Astrocyte of the spinal cord (primary cell): Measurements from ENCODE around the gene PFKL.

Experiments used
- DNase-seq: peaks from one replicate; pipeline ENCODE4 v3.0.0; 2011; ENCODE audit warnings: low read depth, low spot score
- H3K4me3 ChIP-seq: 2 replicates; pipeline ENCODE4 v1.5.1; 2011; ENCODE audit warnings: low read depth, mild to moderate bottlenecking, low read length, moderate library complexity
- CTCF ChIP-seq: IDR thresholded peaks from 2 replicates; pipeline ENCODE4 v1.5.1; 2012; ENCODE audit warnings: low read depth, mild to moderate bottlenecking, low read length, inconsistent platforms
- in situ Hi-C: cut with HindIII; loops from 2 replicates; pipeline ENCODE4 v1.10.0; 2017; ENCODE audit warnings: low sequenced_read_pairs

The PFKL gene

DNA sequence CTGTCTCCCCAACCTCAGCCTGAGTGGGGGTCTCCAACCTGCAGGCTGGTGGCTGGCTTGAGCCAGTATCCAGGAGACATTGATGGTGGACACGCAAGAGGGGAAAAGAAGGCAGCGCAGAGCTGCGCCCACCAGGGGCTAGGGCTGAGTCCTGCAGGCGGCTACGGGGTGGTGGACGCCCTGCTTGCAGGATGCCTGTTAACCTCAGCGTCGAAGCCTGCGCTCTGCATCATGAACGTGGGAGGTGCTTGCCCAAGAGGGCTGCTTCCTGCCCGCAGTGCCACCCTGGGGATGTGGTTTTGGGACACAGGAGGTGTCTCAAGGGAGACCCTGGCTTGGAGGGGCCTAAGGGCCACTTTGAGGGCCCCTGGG is 27.7 kb downstream of the PFKL start:
- in situ Hi-C loops: no loop called here
- no peak for TF ChIP-seq CTCF
- no peak for DNase-seq
- H3K4me3 ChIP-seq: no peak overlapping the region

- no peak for TF ChIP-seq CTCF
- no peak for DNase-seq
- no peak overlapping the region for H3K4me3 ChIP-seq
- in situ Hi-C loops: no loop called here
These were observed 28.5 kb downstream of the PFKL start for GRCh38 chr21:44328242-44328895.

DNA sequence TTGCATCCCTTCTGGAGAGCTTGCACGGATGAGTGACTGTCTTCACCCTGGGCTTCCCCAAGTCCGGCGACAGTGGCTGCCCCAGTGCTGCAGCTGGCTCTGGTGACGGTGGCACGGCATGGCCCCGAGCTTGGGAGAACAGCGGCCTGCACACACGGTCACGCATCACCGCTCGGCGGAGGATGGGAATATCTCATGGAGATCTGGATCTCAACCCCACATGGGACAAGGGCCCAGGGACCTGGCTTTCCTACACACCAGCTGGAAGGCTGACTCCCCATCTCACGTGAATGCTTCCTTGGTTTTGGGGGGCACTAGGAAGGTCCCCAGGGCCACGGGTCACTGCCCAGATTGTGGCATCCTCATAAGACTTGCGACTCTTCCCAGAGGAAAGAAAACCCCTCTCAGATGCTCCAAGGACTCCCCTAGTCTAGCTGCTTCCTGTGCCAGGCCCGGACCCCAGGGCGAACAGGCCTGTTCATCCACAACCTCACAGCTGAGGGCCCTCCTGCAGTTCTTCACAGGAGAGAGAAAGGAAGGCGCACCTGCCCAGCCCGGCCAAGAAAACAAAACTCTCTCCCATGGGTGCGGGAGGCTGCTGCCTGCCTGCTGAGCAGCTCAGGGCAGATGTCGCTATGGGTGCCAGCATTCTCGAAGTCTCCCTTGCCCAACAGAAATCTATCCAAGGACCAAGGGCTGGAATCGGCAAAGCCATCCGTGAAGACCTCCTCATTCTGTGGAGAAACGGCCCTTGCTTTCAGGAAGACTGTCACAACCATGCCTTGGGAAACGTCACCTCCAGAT is 29.4 kb downstream of the PFKL start:
- no peak for TF ChIP-seq CTCF
- in situ Hi-C loops: no loop called here
- no peak for DNase-seq
- H3K4me3 ChIP-seq: no peak overlapping the region

- no peak overlapping the region for H3K4me3 ChIP-seq
- no peak for DNase-seq
- in situ Hi-C loops: no loop called here
- no peak for TF ChIP-seq CTCF
These were observed 30.3 kb downstream of the PFKL start for GRCh38 chr21:44329971-44330681.

DNA sequence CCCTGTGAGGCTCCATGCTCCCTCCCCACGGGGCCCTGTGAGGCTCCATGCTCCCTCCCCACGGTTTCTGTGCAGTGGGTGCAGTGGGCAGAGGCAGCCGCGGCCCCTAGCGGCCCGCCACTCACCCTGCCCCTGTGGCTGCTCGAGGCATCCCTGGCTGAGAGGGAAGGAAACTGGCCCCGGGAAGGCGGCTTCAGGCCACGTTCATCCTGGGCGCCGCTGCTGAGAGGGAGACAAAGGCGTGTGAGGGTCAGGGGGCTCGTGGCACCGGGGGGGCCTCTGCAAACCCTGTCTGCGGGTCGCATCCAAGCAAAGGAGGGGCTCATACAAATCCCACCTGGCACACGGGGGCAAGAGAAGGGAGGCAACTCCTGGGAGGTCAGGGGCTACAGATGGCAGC is 30.8 kb downstream of the PFKL start:
- no peak overlapping the region for H3K4me3 ChIP-seq
- DNase-seq: no peak
- in situ Hi-C loops: no loop called here
- no peak for TF ChIP-seq CTCF

DNA sequence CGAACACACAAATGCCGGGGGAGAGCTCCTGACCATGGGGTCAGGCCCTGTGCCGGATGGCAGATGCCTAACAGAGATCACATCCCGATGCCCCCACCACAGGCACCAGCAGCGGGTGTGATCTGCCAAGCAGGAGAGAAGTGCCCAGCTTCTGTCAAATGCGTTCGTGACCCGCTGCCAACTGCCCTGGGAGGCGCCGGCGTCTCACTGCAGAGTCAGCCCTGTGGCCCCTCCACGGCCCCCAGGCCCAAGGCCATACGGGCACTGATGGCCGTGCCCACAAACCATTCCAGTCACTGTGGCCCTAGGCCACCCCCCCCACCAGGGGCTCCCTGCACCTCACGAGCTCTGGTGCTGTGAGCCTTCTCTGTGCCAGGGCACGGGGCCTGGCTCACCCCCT is 31.4 kb downstream of the PFKL start:
- no peak for DNase-seq
- H3K4me3 ChIP-seq: no peak overlapping the region
- in situ Hi-C loops: no loop called here
- TF ChIP-seq CTCF: no peak
